Neural cell (in vitro differentiated cells): Measurements from ENCODE around the gene MIPOL1. TPM values are rescaled to one million over a fixed set of nuclear protein-coding genes. Genes with fewer than 3 reads are reported as not detected.
"Not testable (repeated sequence)": the region's sequence is repeated elsewhere in the genome, so short reads cannot be mapped to it uniquely, and the experiment has no call there.

Source experiments
- H2AFZ ChIP-seq: fragments of 200-600, 300-800 bp; sonication (generic), shearing (Covaris generic); 2 replicates; pipeline ENCODE4 v1.6.0; 2014; ENCODE audit warnings: low read depth, mild to moderate bottlenecking, antibody characterized with exemption, low read length, moderate library complexity
- H3F3A ChIP-seq: fragments of 200-600 bp; shearing (Covaris generic); 2 replicates; pipeline ENCODE4 v1.6.1; 2016; ENCODE audit warnings: mild to moderate bottlenecking, moderate library complexity, mixed read lengths, antibody characterized with exemption, low read length; ENCODE audit not compliant: insufficient read depth, poor library complexity, severe bottlenecking
- H3K27ac ChIP-seq: fragments of 200-600, 300-800 bp; sonication (generic), shearing (Covaris generic); 2 replicates; pipeline ENCODE4 v1.5.1; 2014; ENCODE audit warnings: mild to moderate bottlenecking, low read length, moderate library complexity
- H3K27me3 ChIP-seq: fragments of 300-800, 200-600 bp; sonication (generic), shearing (Covaris generic); 2 replicates; pipeline ENCODE4 v1.6.0; 2014; ENCODE audit warnings: mild to moderate bottlenecking, low read depth, low read length, moderate library complexity; ENCODE audit not compliant: insufficient read depth
- H3K36me3 ChIP-seq: fragments of 300-800, 200-600 bp; sonication (generic), shearing (Covaris generic); 2 replicates; pipeline ENCODE4 v1.5.1; 2014; ENCODE audit warnings: mild to moderate bottlenecking, antibody characterized with exemption, low read length, moderate library complexity; ENCODE audit not compliant: insufficient read depth
- H3K4me2 ChIP-seq: fragments of 300-800, 200-600 bp; sonication (generic), shearing (Covaris generic); 2 replicates; pipeline ENCODE4 v1.6.0; 2014; ENCODE audit warnings: mild to moderate bottlenecking, low read length
- H3K4me3 ChIP-seq: fragments of 300-800, 200-600 bp; sonication (generic), shearing (Covaris generic); 2 replicates; pipeline ENCODE4 v1.5.1; 2014; ENCODE audit warnings: mild to moderate bottlenecking, low read length, moderate library complexity
- H3K79me2 ChIP-seq: fragments of 200-600 bp; shearing (Covaris generic); replicated peaks from 2 replicates; pipeline ENCODE4 v1.6.0; 2014; ENCODE audit warnings: mild to moderate bottlenecking, low read length, moderate library complexity; ENCODE audit not compliant: insufficient read depth
- H3K9ac ChIP-seq: fragments of 300-800, 200-600 bp; sonication (generic), shearing (Covaris generic); 2 replicates; pipeline ENCODE4 v1.6.1; 2016; ENCODE audit warnings: mild to moderate bottlenecking, low read length, mixed read lengths
- H3K9me2 ChIP-seq: fragments of 200-600 bp; shearing (Covaris generic); 2 replicates; pipeline ENCODE4 v1.6.1; 2016; ENCODE audit warnings: mild to moderate bottlenecking, low read length, mixed read lengths; ENCODE audit not compliant: insufficient read depth
- H3K9me3 ChIP-seq: fragments of 200-600, 300-800 bp; sonication (generic), shearing (Covaris generic); 2 replicates; pipeline ENCODE4 v1.6.1; 2016; ENCODE audit warnings: mild to moderate bottlenecking, mixed run types, low read length, moderate library complexity, mixed read lengths
- H4K20me1 ChIP-seq: fragments of 200-600 bp; shearing (Covaris generic); 2 replicates; pipeline ENCODE4 v1.6.1; 2016; ENCODE audit warnings: mild to moderate bottlenecking, mixed run types; ENCODE audit not compliant: insufficient read depth
- EP300 ChIP-seq: fragments of 450-650 bp; conservative IDR thresholded peaks from 2 replicates; pipeline ENCODE4 v1.6.1; 2014; ENCODE audit warnings: antibody characterized with exemption, mild to moderate bottlenecking, moderate library complexity; ENCODE audit not compliant: poor library complexity, severe bottlenecking
- EZH2 ChIP-seq: fragments of 200-600, 300-800 bp; shearing (Covaris generic), sonication (generic); IDR thresholded peaks from 2 replicates; pipeline ENCODE4 v1.6.1; 2014; ENCODE audit warnings: antibody characterized with exemption, low read length, borderline replicate concordance, mild to moderate bottlenecking; ENCODE audit not compliant: insufficient read depth, poor library complexity, severe bottlenecking
- MXI1 ChIP-seq: fragments of 450-650 bp; conservative IDR thresholded peaks from 2 replicates; pipeline ENCODE4 v1.6.1; 2014; ENCODE audit warnings: antibody characterized with exemption, mild to moderate bottlenecking; ENCODE audit not compliant: poor library complexity, severe bottlenecking
- POLR2AphosphoS5 ChIP-seq: IDR thresholded peaks from 2 replicates; pipeline ENCODE4 v1.6.1; 2012
- RAD21 ChIP-seq: fragments of 450-650 bp; conservative IDR thresholded peaks from 2 replicates; pipeline ENCODE4 v1.6.1; 2014; ENCODE audit warnings: antibody characterized with exemption, mild to moderate bottlenecking, moderate library complexity
- REST ChIP-seq: IDR thresholded peaks from 2 replicates; pipeline ENCODE4 v1.6.1; 2012; ENCODE audit warnings: borderline replicate concordance
- SMC3 ChIP-seq: fragments of 450-650 bp; conservative IDR thresholded peaks from 2 replicates; pipeline ENCODE4 v1.6.1; 2014; ENCODE audit warnings: antibody characterized with exemption, mild to moderate bottlenecking, moderate library complexity; ENCODE audit not compliant: poor library complexity
- TAF1 ChIP-seq: IDR thresholded peaks from 2 replicates; pipeline ENCODE4 v1.6.1; 2012; ENCODE audit warnings: low read depth
- polyA plus RNA-seq: library from polyadenylated mRNA; depleted of rRNA; stranded (reverse); fragments of >200 nt; gene quantifications from 2 replicates; pipeline ENCODE4 v1.2.3, GENCODE V29; 2014
- TF ChIP-seq, protein P1 (sequence below): fragments of 450-650 bp; IDR thresholded peaks from 2 replicates; pipeline ENCODE4 v1.5.1; 2014; ENCODE audit warnings: antibody characterized with exemption, mild to moderate bottlenecking, moderate library complexity; ENCODE audit not compliant: poor library complexity, severe bottlenecking

MIPOL1 gene
- polyA plus RNA-seq, 1 donor from 2014 or later = 1.3 TPM

GRCh38 chr14:37384870-37385596 is 187.3 kb downstream of the MIPOL1 start:
- H3K4me3 ChIP-seq = no peak overlapping the region
- no peaks in the 10 kb centered on the region for H3K36me3 ChIP-seq
- H3F3A ChIP-seq = no peaks in the 10 kb centered on the region
- H3K9ac ChIP-seq = no peak overlapping the region
- H3K27ac ChIP-seq = no peak overlapping the region
- H3K79me2 ChIP-seq = no peaks in the 10 kb centered on the region
- no peak for TF ChIP-seq EP300
- no peak for TF ChIP-seq POLR2AphosphoS5
- no peak for TF ChIP-seq REST
- no peak for TF ChIP-seq EZH2
- no peak for TF ChIP-seq RAD21
- no peak for TF ChIP-seq TAF1
- TF ChIP-seq, protein P1, sequence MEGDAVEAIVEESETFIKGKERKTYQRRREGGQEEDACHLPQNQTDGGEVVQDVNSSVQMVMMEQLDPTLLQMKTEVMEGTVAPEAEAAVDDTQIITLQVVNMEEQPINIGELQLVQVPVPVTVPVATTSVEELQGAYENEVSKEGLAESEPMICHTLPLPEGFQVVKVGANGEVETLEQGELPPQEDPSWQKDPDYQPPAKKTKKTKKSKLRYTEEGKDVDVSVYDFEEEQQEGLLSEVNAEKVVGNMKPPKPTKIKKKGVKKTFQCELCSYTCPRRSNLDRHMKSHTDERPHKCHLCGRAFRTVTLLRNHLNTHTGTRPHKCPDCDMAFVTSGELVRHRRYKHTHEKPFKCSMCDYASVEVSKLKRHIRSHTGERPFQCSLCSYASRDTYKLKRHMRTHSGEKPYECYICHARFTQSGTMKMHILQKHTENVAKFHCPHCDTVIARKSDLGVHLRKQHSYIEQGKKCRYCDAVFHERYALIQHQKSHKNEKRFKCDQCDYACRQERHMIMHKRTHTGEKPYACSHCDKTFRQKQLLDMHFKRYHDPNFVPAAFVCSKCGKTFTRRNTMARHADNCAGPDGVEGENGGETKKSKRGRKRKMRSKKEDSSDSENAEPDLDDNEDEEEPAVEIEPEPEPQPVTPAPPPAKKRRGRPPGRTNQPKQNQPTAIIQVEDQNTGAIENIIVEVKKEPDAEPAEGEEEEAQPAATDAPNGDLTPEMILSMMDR = no peak
- no peak for TF ChIP-seq SMC3
- no peak for TF ChIP-seq MXI1
- H3K27me3 ChIP-seq = no peaks in the 10 kb centered on the region
- no peaks in the 10 kb centered on the region for H3K9me3 ChIP-seq
- H3K9me2 ChIP-seq = no peaks in the 10 kb centered on the region
- no peak overlapping the region for H2AFZ ChIP-seq
- no peak overlapping the region for H3K4me2 ChIP-seq
- no peaks in the 10 kb centered on the region for H4K20me1 ChIP-seq

DNA sequence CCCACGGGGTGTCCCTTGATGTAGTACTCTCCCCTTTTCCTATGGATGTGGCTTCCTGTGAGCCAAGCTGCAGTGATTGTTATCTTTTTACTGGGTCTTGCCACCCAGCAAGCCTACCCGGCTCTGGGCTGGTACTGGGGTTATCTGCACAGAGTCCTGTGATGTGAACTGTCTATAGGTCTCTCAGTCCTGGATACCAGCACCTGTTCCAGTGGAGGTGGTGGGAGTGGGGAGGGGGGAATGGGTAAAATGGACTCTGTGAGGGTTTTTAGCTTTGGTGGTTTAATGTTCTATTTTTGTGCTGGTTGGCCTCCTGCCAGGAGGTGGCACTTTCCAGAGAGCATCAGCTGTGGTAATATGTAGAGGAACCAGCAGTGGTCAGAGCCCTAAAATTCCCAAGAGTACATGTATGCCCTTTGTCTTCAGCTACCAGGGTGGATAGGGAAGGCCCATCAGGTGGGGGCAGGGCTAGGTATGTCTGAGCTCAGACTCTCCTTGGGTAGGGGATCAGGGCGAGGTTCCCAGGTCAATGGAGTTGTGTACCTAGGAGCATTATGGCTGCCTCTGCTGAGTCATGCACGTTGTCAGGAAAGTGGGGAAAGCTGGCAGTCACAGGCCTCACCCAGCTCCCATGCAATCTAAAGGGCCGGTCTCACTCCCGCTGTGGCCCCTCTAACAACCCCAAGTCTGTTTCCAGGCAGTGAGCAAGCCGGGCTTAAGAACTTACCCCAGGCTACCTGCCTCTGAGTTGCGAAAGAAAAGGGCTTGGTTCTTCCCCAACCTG is 199.6 kb downstream of the MIPOL1 start:
- H3K9ac ChIP-seq, H3K36me3 ChIP-seq, H3K9me3 ChIP-seq, H3K4me3 ChIP-seq, H3K27me3 ChIP-seq, H3K9me2 ChIP-seq, H2AFZ ChIP-seq, H4K20me1 ChIP-seq, H3K27ac ChIP-seq, H3F3A ChIP-seq, H3K79me2 ChIP-seq, H3K4me2 ChIP-seq: not testable (repeated sequence)
